GM12873 (cell line): ENCODE results near the gene ZDHHC21.

Experiments
- CTCF ChIP-seq: IDR thresholded peaks from 2 replicates; pipeline ENCODE4 v1.5.1; 2012; ENCODE audit warnings: low read depth, mild to moderate bottlenecking, moderate library complexity, low read length, control low read depth; ENCODE audit not compliant: insufficient read depth; ENCODE audit errors: missing control alignments

ZDHHC21 gene

DNA sequence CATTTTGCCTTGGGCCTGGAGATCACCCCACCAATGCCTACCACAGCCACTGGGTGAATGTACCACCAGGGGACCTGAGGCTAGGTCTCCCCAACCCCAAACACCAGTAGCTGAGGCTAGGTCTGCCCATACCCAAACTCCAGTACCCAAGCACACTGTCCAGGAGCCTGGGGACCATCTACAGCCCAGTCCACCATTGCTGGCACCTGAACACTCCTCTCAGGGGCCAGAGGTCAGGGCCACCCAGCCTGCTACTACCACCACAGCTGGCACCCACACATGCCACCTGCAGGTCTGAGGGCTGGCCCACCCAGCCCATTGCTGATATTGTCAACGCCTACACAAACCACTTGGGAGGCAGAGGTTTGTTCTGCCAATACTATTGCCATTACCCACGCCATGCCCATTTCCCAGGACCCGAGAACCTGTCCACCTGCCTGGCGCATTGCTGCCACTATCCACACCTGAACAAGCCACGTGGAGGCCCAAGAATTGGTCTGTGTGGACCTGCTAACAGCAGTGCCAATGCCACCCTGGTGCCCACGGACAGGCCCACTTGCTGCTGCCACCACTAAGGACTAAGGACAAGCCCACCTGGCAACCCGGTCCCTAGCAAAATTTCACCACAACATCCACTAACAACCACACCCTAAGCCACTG lies 59.2 kb downstream of the ZDHHC21 start:
- TF ChIP-seq CTCF = no peak

GRCh38 chr9:14633148-14633547 lies 60.1 kb downstream of the ZDHHC21 start:
- no peak for TF ChIP-seq CTCF

DNA sequence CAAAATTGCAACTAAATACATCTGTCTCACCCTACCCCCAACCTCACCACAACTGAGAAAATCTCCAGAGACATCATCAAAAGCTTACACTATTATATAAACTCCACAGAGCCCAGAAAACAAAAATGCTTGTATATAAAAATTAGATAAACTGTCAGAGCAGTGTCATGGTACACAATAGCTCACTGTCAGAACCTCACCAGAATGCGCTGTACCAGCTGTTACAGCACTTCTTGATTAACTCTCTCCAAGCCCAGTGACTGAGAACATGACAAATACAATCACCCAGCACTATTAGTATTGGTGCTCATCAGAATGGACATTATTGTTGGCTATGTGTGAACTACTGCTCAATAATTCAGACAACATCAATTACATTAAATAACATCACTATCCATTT lies 65.7 kb downstream of the ZDHHC21 start:
- TF ChIP-seq CTCF = no peak

DNA sequence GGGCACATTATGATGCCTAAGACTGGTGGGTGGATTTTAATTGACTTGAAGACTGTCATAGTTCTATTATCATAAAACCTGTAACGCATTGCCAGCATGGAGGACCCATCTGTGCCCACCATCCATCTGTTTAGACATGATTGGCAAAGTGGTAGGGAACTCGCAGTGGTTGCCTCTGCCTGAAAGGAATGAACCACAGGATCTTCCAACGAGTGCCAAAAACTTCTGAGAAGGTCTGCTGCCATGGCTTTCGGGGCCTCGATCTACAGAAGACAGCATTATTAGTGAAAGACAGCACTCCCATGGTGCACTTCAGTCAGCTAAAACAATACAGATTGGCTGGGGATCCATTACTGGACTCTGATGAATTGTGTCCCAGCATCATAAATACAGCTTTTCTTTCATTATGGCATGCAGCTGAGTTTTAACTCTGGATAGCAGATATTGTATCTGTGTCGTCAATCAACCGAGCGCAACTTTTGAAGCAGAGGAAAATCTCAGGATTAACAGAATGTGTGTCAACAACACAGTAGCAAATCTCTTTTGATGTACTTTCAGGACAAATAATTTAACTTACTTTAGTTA lies 74.3 kb downstream of the ZDHHC21 start:
- TF ChIP-seq CTCF = no peak

DNA sequence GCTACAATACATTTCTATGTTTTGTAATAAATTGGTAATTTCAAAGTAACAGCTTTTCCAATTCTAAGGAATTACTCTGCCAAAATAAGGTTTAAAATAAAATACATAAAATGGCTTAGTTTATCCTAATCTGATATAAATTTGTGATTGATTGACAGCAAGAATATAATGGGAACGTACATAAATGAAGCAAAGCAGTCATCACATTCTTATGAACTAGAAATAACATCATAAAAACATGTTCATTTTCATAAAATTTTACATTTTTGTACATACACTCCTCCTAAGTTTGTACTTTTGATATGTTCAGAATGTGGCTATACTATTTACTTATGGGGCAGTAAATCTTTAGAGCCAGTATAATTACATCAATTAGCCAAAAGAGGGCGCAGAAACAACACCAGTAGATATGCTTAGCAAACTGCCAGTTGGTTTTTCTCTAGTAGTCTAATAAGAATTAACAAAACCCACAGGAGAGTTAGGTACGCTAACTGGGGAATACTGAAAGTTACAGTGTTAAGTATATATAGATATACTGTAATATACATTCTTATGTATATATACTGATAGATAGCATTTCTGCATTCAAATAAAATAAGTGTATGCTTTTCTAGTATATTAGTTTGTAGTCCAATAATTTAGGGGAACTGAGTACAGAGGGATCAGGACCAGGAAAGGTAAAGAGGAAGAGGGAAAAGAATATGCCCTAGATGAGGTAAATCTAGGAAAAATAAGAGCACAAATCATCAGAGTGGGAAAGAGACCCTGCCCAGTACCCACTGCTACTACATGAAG lies 76.8 kb downstream of the ZDHHC21 start:
- TF ChIP-seq CTCF = peak; percentile 59

- TF ChIP-seq CTCF = no peak
Observed at GRCh38 chr9:14608540-14608939, 84.7 kb downstream of the ZDHHC21 start.

DNA sequence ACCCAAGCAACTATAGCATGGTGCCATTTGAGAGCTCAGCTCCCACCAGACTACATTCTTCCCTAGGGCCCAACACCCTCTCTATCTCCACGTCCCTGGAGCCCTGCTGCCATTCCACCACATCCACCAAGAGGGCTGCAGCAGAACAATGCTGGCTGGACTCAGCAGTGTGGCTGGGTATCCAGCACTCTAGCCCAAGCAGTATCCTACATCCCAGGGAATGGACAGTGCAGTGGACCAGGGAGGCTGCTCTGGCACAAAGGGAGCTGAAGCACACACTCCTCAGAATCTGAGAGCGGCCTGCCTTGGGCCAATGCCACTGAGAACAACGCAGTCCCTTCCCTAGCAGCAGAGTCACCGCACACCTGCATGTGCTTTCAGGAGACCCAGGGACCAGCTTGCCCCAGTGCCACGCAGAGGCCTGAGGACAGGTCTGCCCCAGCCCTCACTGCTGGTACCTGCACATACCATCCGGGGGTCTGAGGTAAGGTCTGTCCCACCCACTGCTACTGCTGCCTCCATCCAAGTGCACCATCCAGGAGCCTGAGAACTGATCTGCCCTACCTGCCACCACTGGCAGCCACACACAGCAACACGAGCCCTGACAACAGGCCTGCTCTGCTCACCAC lies 95.9 kb downstream of the ZDHHC21 start:
- no peak for TF ChIP-seq CTCF
